GM12872 (cell line): ENCODE results near the gene STX18.

ENCODE experiments used
- CTCF ChIP-seq: IDR thresholded peaks from 3 replicates; pipeline ENCODE4 v1.5.1; 2011; ENCODE audit warnings: low read depth, mild to moderate bottlenecking, low read length, moderate library complexity; ENCODE audit not compliant: insufficient read depth

The STX18 gene

DNA sequence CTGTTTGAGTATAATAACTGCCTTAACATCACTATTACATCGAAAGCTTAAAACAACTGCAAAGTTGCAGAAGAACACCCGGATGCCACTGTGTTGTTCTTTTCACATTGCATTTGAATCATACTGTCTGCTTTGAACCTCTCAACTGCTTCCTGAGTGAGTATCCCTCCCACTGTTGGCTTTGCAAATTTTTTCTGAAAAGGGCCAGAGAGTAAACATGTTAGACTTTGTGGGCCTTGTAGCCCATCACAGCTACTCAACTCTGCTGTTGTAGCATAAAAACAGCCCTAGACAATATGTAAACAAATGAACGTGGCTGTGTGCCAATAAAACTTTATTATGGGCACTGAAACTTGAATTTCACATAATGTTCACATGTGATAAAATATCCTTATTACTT, 78.9 kb downstream of the STX18 start:
- TF ChIP-seq CTCF: no peak

GRCh38 chr4:4461850-4462249, 80.0 kb downstream of the STX18 start:
- TF ChIP-seq CTCF: no peak

GRCh38 chr4:4461178-4461577, 80.7 kb downstream of the STX18 start:
- TF ChIP-seq CTCF: no peak

DNA sequence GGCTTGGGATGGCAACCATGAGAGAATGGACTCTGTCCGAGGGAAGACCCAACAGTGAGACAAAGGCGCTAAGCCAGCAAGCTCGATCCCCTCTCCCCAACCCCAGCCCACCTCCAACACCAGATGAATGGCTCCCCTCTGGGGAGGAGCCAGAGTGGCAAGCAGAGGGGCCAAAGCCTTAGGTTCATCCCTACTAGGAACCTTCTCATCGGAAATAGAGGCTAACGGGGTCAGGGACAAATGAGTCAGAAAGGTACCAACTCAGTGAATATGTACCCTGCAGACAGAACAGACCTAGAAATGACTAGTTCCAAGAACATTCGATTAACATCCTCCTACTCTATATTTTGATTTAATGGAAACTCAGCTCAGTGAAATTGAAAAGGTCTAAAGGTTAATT, 81.1 kb downstream of the STX18 start:
- no peak for TF ChIP-seq CTCF

GRCh38 chr4:4459181-4459580, 82.7 kb downstream of the STX18 start:
- TF ChIP-seq CTCF: no peak

GRCh38 chr4:4457803-4458553, 83.9 kb downstream of the STX18 start:
- no peak for TF ChIP-seq CTCF

GRCh38 chr4:4456816-4457578, 84.9 kb downstream of the STX18 start:
- no peak for TF ChIP-seq CTCF
